HEK293 (cell line): ENCODE data around the gene RUVBL1.

Experiments used
- CTCF ChIA-PET: fragments of 350-600 bp; formaldehyde crosslinking; extraction: SDS; loops from one replicate; lab custom pipeline; 2021; ENCODE audit warnings: antibody characterized with exemption; lab: Yijun Ruan, JAX
- POLR2A ChIA-PET: fragments of 300-600 bp; formaldehyde crosslinking; extraction: SDS; loops from one replicate; lab custom pipeline; 2020; ENCODE audit warnings: antibody characterized with exemption, inconsistent platforms; lab: Yijun Ruan, JAX
- H3K27ac ChIP-seq: fragments of 200-500 bp; sonication (Bioruptor generic); 2 replicates; pipeline ENCODE4 v1.5.1; 2014; ENCODE audit warnings: low read depth, low read length, control low read depth, inconsistent platforms; ENCODE audit errors: extremely low read depth
- H3K36me3 ChIP-seq, 2 experiments: fragments of 200-500 bp in 1 of 2; sonication (Bioruptor generic) in 1 of 2; 1 replicate in 1 of 2; 2 replicates in 1 of 2; pipeline ENCODE4 v1.5.1; 2014 to 2017; ENCODE audit warnings: inconsistent platforms in 2 of 2, low read length in 2 of 2; ENCODE audit not compliant: control insufficient read depth in 2 of 2, insufficient read depth in 1 of 2
- H3K4me1 ChIP-seq: fragments of 200-500 bp; sonication (Bioruptor generic); 2 replicates; pipeline ENCODE4 v1.5.1; 2014; ENCODE audit warnings: mild to moderate bottlenecking, low read length, inconsistent platforms; ENCODE audit not compliant: control insufficient read depth, insufficient read depth
- H3K4me3 ChIP-seq: 2 replicates; pipeline ENCODE4 v1.5.1; 2011; ENCODE audit warnings: low read depth, mild to moderate bottlenecking, control low read depth, low read length, moderate library complexity
- H3K9me3 ChIP-seq: fragments of 200-500 bp; sonication (Bioruptor generic); 2 replicates; pipeline ENCODE4 v1.5.1; 2014; ENCODE audit warnings: low read depth, low read length, inconsistent platforms; ENCODE audit not compliant: control insufficient read depth, insufficient read depth
- HIC1 ChIP-seq: fragments of 450-650 bp; formaldehyde crosslinking; IDR thresholded peaks from 2 replicates; pipeline ENCODE4 v1.5.1; 2016; ENCODE audit warnings: missing biosample characterization, missing genetic modification characterization
- IKZF3 ChIP-seq: fragments of 450-650 bp; IDR thresholded peaks from 2 replicates; pipeline ENCODE4 v1.5.0; 2018; ENCODE audit warnings: missing biosample characterization, mild to moderate bottlenecking, missing genetic modification characterization, moderate library complexity
- MYNN ChIP-seq: fragments of 450-650 bp; formaldehyde crosslinking; IDR thresholded peaks from 2 replicates; pipeline ENCODE4 v1.5.1; 2016; ENCODE audit warnings: missing biosample characterization, missing genetic modification characterization, borderline replicate concordance
- PBX3 ChIP-seq: sonication (generic); formaldehyde crosslinking; IDR thresholded peaks from 2 replicates; pipeline ENCODE4 v1.8.1; 2022; ENCODE audit warnings: mild to moderate bottlenecking, moderate library complexity, missing genetic modification reagents
- YY2 ChIP-seq: fragments of 450-650 bp; formaldehyde crosslinking; IDR thresholded peaks from 2 replicates; pipeline ENCODE4 v1.5.1; 2016; ENCODE audit warnings: missing biosample characterization, missing genetic modification characterization
- ZBTB49 ChIP-seq: fragments of 450-650 bp; formaldehyde crosslinking; IDR thresholded peaks from 2 replicates; pipeline ENCODE4 v1.5.1; 2016; ENCODE audit warnings: missing biosample characterization, missing genetic modification characterization, low read depth
- ZFP37 ChIP-seq: fragments of 450-650 bp; formaldehyde crosslinking; IDR thresholded peaks from 2 replicates; pipeline ENCODE4 v1.5.1; 2016; ENCODE audit warnings: missing biosample characterization, missing genetic modification characterization
- ZNF138 ChIP-seq: fragments of 450-650 bp; formaldehyde crosslinking; IDR thresholded peaks from 2 replicates; pipeline ENCODE4 v1.5.1; 2016; ENCODE audit warnings: missing biosample characterization, missing genetic modification characterization, borderline replicate concordance
- ZNF366 ChIP-seq: fragments of 450-650 bp; formaldehyde crosslinking; conservative IDR thresholded peaks from 2 replicates; pipeline ENCODE4 v1.5.1; 2016; ENCODE audit warnings: missing biosample characterization, missing genetic modification characterization
- ZNF394 ChIP-seq: fragments of 450-650 bp; formaldehyde crosslinking; IDR thresholded peaks from 2 replicates; pipeline ENCODE4 v1.5.1; 2016; ENCODE audit warnings: missing biosample characterization, missing genetic modification characterization, mild to moderate bottlenecking, moderate library complexity, borderline replicate concordance
- ZNF544 ChIP-seq: fragments of 450-650 bp; formaldehyde crosslinking; IDR thresholded peaks from 2 replicates; pipeline ENCODE4 v1.5.0; 2017; ENCODE audit warnings: missing biosample characterization, missing genetic modification characterization
- ZNF548 ChIP-seq: fragments of 450-650 bp; formaldehyde crosslinking; IDR thresholded peaks from 2 replicates; pipeline ENCODE4 v1.5.1; 2016; ENCODE audit warnings: missing biosample characterization, missing genetic modification characterization
- ZNF830 ChIP-seq: fragments of 450-650 bp; IDR thresholded peaks from 2 replicates; pipeline ENCODE4 v1.5.0; 2018; ENCODE audit warnings: missing biosample characterization, missing genetic modification characterization, low read depth, mild to moderate bottlenecking, moderate library complexity

Gene RUVBL1

GRCh38 chr3:128081846-128082245 is 41.8 kb downstream of the RUVBL1 start (continued):
- no peak for TF ChIP-seq ZBTB49 (tag by site-specific recombination)
- no peak for TF ChIP-seq PBX3 (CRISPR knock-in tag)

GRCh38 chr3:128081226-128081625 is 42.4 kb downstream of the RUVBL1 start:
- POLR2A ChIA-PET: no interaction called here
- Histone ChIP-seq H3K27ac (no peak overlapping the region), H3K4me3 (no peak overlapping the region), H3K9me3 (no peaks in the 10 kb centered on the region), H3K36me3 (peaks cover 0 to 86% of the 10 kb centered on the region in 2 experiments; a peak in 2 of 3 replicates), H3K4me1 (no peaks in the 10 kb centered on the region)
- CTCF ChIA-PET: interaction anchor here (1.0 kb wide), 1 partner anchor 14 kb away, joined by 4 read pairs; no protein-coding TSS in a partner anchor
- TF ChIP-seq HIC1 (tag by site-specific recombination) (no peak), ZNF830 (tag by site-specific recombination) (no peak), ZNF544 (tag by site-specific recombination) (no peak), ZFP37 (tag by site-specific recombination) (no peak)

- ChIA-PET CTCF (interaction anchor here (2.3 kb wide), 1 partner anchor 53 kb away, joined by 8 read pairs; no protein-coding TSS in a partner anchor), POLR2A (no interaction called here)
- no peak overlapping the region for H3K27ac ChIP-seq
- no peaks in the 10 kb centered on the region for H3K9me3 ChIP-seq
- no peaks in the 10 kb centered on the region for H3K4me1 ChIP-seq
- peaks cover 0 to 79% of the 10 kb centered on the region in 2 experiments; a peak in 2 of 3 replicates for H3K36me3 ChIP-seq
- no peak overlapping the region for H3K4me3 ChIP-seq
- TF ChIP-seq ZNF394 (tag by site-specific recombination): peak; percentile 21; the same call in 1 of the 2 replicates
- no peak for TF ChIP-seq YY2 (tag by site-specific recombination)
- TF ChIP-seq MYNN: no peak
- TF ChIP-seq ZNF548 (tag by site-specific recombination): no peak
- no peak for TF ChIP-seq IKZF3 (tag by site-specific recombination)
- 0 out of 2 replicates have a peak, but pooled peaks have one; percentile 34 for TF ChIP-seq ZNF366
- no peak for TF ChIP-seq ZNF138 (tag by site-specific recombination)
Observed at GRCh38 chr3:128080323-128081080, 43.1 kb downstream of the RUVBL1 start.
